Breast epithelium (tissue), 3 donors: Measurements from ENCODE around the gene MICALL1.

ENCODE experiments used
- CTCF ChIP-seq, 3 donors: fragments of 450-650 bp; IDR thresholded peaks; one replicate each; pipeline ENCODE4 v1.5.1; 2016 to 2017; ENCODE audit warnings: antibody characterized with exemption in 3 of 3, mild to moderate bottlenecking in 3 of 3, moderate library complexity in 3 of 3
- POLR2A ChIP-seq: fragments of 450-650 bp; IDR thresholded peaks from one replicate; pipeline ENCODE4 v1.6.1; 2016; ENCODE audit warnings: antibody characterized with exemption, mild to moderate bottlenecking, moderate library complexity

- TF ChIP-seq CTCF (IDR thresholded peaks at IDR 0.05) (no peak), POLR2A (peak; percentile 35)
These were observed 47.5 kb downstream of the MICALL1 start, which contains the start of the genes C22orf23 and POLR2F for GRCh38 chr22:37953437-37954179.
